Stimulated activated CD8-positive, alpha-beta memory T cell treated with anti-CD3 and anti-CD28 coated beads, Interleukin-7, amount 100 ng/mL, for 4 hours (primary cell): ENCODE data around the gene PXMP2.
"Not testable (repeated sequence)": the region's sequence is repeated elsewhere in the genome, so short reads cannot be mapped to it uniquely, and the experiment has no call there.

ENCODE experiments used
- DNase-seq, 2 donors: peaks; one replicate each; pipeline ENCODE4 v3.0.0-alpha.2; 2020; ENCODE audit warnings: low read depth in 2 of 2

PXMP2 gene

DNA sequence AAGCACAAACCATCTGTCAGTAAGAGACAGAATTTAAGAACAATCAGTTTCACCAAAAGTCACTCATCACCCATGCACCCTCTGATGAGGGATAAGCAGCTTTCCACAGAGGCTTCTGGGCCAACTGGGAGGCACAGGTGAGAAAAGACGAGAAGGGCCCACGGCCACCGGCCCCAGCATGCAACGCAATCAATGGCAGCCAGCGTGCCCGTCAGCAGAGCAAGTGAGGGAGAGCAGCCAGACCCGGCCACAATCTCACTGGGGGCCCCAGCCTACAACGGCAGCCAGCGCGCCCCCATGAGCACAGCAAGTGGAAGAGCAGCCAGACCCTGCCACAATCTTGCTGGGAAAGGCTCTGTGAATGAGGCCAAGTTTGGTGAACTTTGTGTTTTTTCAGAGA is 60.9 kb downstream of the PXMP2 start:
- DNase-seq = no peak

- DNase-seq = not testable (repeated sequence)
Observed at GRCh38 chr12:132753670-132754069, 66.3 kb downstream of the PXMP2 start.

- DNase-seq = no peak
Observed at GRCh38 chr12:132754160-132754932, 67.0 kb downstream of the PXMP2 start.
